HL-60 (cell line): ENCODE results near the gene FMO3.

Source experiments
- DNase-seq, 2 experiments: peaks; one replicate each; pipeline ENCODE4 v3.0.0-alpha.2; 2010 to 2020; ENCODE audit warnings: low read depth in 1 of 2, low spot score in 1 of 2
- H3K27ac ChIP-seq: fragments of 250-450 bp; sonication (Bioruptor Pico); replicated peaks from 2 replicates; pipeline ENCODE4 v1.5.1; 2020; ENCODE audit warnings: mild to moderate bottlenecking, moderate library complexity
- H3K27me3 ChIP-seq: fragments of 250-450 bp; sonication (Bioruptor Pico); 2 replicates; pipeline ENCODE4 v1.5.1; 2021; ENCODE audit warnings: mild to moderate bottlenecking, moderate library complexity; ENCODE audit not compliant: insufficient read depth, poor library complexity, severe bottlenecking
- H3K4me3 ChIP-seq: replicated peaks from 2 replicates; pipeline ENCODE4 v1.5.1; 2011; ENCODE audit warnings: mild to moderate bottlenecking, control low read depth, low read length; ENCODE audit not compliant: insufficient read depth
- GABPA ChIP-seq: IDR thresholded peaks from 2 replicates; pipeline ENCODE4 v1.6.1; 2012; ENCODE audit warnings: low read depth
- POLR2AphosphoS5 ChIP-seq: IDR thresholded peaks from 2 replicates; pipeline ENCODE4 v1.6.1; 2012; ENCODE audit warnings: low read depth
- SPI1 ChIP-seq: IDR thresholded peaks from 2 replicates; pipeline ENCODE4 v1.6.1; 2012; ENCODE audit warnings: low read depth, mild to moderate bottlenecking, borderline replicate concordance
- TF ChIP-seq, protein P1 (sequence below): IDR thresholded peaks from one replicate; pipeline ENCODE4 v1.5.1; 2011; ENCODE audit warnings: low read length, control low read depth, inconsistent platforms; ENCODE audit not compliant: insufficient read depth
- TF ChIP-seq, protein P2 (sequence below): IDR thresholded peaks from 2 replicates; pipeline ENCODE4 v1.6.1; 2012; ENCODE audit warnings: low read depth; ENCODE audit not compliant: insufficient replicate concordance

FMO3 gene

DNA sequence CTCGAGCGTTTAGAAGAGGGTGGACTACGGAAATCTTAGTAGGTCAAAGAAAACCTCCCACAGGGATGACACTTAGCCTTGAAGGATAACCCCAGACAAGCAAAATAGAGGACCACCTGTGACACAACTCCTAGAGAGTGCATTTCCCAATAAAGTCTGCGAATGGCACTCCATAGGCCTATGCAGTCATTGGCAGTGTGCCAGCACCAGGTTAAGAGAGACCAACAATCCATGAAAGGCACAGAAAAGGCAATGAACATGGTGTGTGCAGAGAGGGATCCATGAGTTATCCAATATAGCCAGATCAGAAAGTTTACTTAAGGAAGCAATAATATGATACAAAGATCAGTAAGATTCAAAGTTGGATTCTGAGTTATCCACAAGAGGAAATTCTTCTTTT is 49.2 kb downstream of the FMO3 start:
- TF ChIP-seq SPI1 (no peak), GABPA (no peak), POLR2AphosphoS5 (no peak)
- TF ChIP-seq, protein P1, sequence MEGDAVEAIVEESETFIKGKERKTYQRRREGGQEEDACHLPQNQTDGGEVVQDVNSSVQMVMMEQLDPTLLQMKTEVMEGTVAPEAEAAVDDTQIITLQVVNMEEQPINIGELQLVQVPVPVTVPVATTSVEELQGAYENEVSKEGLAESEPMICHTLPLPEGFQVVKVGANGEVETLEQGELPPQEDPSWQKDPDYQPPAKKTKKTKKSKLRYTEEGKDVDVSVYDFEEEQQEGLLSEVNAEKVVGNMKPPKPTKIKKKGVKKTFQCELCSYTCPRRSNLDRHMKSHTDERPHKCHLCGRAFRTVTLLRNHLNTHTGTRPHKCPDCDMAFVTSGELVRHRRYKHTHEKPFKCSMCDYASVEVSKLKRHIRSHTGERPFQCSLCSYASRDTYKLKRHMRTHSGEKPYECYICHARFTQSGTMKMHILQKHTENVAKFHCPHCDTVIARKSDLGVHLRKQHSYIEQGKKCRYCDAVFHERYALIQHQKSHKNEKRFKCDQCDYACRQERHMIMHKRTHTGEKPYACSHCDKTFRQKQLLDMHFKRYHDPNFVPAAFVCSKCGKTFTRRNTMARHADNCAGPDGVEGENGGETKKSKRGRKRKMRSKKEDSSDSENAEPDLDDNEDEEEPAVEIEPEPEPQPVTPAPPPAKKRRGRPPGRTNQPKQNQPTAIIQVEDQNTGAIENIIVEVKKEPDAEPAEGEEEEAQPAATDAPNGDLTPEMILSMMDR, result no peak
- TF ChIP-seq, protein P2, sequence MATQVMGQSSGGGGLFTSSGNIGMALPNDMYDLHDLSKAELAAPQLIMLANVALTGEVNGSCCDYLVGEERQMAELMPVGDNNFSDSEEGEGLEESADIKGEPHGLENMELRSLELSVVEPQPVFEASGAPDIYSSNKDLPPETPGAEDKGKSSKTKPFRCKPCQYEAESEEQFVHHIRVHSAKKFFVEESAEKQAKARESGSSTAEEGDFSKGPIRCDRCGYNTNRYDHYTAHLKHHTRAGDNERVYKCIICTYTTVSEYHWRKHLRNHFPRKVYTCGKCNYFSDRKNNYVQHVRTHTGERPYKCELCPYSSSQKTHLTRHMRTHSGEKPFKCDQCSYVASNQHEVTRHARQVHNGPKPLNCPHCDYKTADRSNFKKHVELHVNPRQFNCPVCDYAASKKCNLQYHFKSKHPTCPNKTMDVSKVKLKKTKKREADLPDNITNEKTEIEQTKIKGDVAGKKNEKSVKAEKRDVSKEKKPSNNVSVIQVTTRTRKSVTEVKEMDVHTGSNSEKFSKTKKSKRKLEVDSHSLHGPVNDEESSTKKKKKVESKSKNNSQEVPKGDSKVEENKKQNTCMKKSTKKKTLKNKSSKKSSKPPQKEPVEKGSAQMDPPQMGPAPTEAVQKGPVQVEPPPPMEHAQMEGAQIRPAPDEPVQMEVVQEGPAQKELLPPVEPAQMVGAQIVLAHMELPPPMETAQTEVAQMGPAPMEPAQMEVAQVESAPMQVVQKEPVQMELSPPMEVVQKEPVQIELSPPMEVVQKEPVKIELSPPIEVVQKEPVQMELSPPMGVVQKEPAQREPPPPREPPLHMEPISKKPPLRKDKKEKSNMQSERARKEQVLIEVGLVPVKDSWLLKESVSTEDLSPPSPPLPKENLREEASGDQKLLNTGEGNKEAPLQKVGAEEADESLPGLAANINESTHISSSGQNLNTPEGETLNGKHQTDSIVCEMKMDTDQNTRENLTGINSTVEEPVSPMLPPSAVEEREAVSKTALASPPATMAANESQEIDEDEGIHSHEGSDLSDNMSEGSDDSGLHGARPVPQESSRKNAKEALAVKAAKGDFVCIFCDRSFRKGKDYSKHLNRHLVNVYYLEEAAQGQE, result no peak
- no peak for DNase-seq
- Histone ChIP-seq H3K27me3 (no peaks in the 10 kb centered on the region), H3K27ac (no peak overlapping the region), H3K4me3 (no peak overlapping the region)

DNA sequence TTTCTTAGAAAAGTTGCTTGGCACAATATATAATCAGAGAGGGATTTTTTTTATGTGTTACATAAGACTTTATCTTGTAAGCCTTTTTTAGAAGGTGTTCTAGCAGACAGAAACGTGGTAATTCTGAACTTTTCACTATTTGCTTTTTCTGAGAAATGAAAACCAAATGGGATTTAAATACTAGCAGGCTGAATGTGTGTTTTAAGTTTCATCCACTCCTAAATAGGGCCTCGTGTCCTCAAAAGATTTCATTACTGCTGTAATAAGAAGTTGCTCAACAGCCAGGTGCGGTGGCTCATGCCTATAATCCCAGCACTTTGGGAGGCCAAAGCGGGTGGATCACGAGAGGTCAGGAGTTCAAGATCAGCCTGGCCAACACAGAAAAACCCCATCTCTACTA is 49.7 kb downstream of the FMO3 start:
- no peak for TF ChIP-seq GABPA
- TF ChIP-seq, protein P1, result no peak
- no peak for TF ChIP-seq SPI1
- no peak for TF ChIP-seq POLR2AphosphoS5
- TF ChIP-seq, protein P2, result no peak
- no peak for DNase-seq

DNA sequence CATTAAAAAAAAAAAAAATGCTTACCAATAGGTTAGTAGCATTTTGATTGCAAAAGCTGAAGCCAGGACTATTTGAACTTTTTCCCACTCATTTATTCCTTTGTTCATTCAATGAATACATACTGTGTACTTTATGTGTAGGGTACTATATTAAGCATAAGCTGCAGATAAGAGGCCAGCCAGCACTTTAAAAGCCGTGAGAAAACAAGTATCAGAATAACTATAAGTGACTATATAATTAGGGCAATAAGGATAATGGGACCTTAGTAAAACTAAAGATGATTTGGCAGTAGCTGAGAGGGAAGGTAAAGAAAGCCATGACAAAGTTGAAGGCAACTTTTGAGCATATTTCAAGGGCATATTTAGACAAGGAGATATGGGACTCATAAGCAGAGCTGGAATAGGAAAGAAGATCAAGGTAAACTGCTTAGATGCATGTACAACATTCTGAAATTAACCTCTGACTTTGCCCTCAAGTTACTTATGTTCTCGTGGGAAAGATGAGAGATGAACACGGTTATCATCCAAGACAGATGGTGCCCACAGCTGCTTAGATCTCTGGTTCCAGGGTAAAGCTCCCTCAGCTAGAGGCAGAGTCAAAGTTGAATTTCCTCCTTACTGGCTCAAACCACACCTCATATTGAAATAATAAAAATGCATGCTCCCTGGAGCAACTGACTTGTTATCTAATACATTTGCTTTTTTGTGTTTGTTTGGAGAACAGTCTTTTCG is 50.4 kb downstream of the FMO3 start:
- DNase-seq, result no peak
- no peaks in the 10 kb centered on the region for H3K27me3 ChIP-seq
- TF ChIP-seq, protein P2, result no peak
- TF ChIP-seq, protein P1, result no peak
- TF ChIP-seq SPI1 (no peak), POLR2AphosphoS5 (no peak), GABPA (no peak)
- no peak overlapping the region for H3K27ac ChIP-seq
- no peak overlapping the region for H3K4me3 ChIP-seq

More for the DNA sequence above, 49.7 kb downstream of the FMO3 start:
- Histone ChIP-seq H3K27me3 (no peaks in the 10 kb centered on the region), H3K4me3 (no peak overlapping the region), H3K27ac (no peak overlapping the region)
